Measurements from ENCODE around the gene PRRX2. TPM values are rescaled to one million over a fixed set of nuclear protein-coding genes. Genes with fewer than 3 reads are reported as not detected.
"Not testable (repeated sequence)": the region's sequence is repeated elsewhere in the genome, so short reads cannot be mapped to it uniquely, and the experiment has no call there.

Gene PRRX2
- total RNA-seq, 4 donors from 2014 or later: 3.6 to 7.3 (median 4.0) TPM

GRCh38 chr9:129748249-129748648 lies 82.8 kb downstream of the PRRX2 start:
- DNase-seq (ENCODE audit: low spot score) (no peak), ATAC-seq (ENCODE audit: low FRiP score) (no peak)
- TF ChIP-seq CTCF (IDR thresholded peaks at IDR 0.05): no peak

GRCh38 chr9:129749052-129749451 lies 83.6 kb downstream of the PRRX2 start:
- DNase-seq (ENCODE audit: low spot score): not testable (repeated sequence)

GRCh38 chr9:129749575-129749974 lies 84.1 kb downstream of the PRRX2 start:
- TF ChIP-seq CTCF (IDR thresholded peaks at IDR 0.05): no peak
- DNase-seq (ENCODE audit: low spot score): no peak
- ATAC-seq (ENCODE audit: low FRiP score): no peak

More at GRCh38 chr9:129749052-129749451, 83.6 kb downstream of the PRRX2 start:
- not testable (repeated sequence) for ATAC-seq (ENCODE audit: low FRiP score)

GRCh38 chr9:129750013-129750638 lies 84.7 kb downstream of the PRRX2 start:
- ATAC-seq (ENCODE audit: low FRiP score): no peak
- no peak for TF ChIP-seq CTCF (IDR thresholded peaks at IDR 0.05)
- DNase-seq (ENCODE audit: low spot score): no peak

- DNase-seq (ENCODE audit: low spot score): no peak
- peak; percentile 10 for ATAC-seq (ENCODE audit: low FRiP score)
- no peak for TF ChIP-seq CTCF (IDR thresholded peaks at IDR 0.05)
Observed at GRCh38 chr9:129751841-129752801, 86.7 kb downstream of the PRRX2 start.

GRCh38 chr9:129752900-129753729 lies 87.7 kb downstream of the PRRX2 start, which contains the start of gene PTGES:
TSS of gene PTGES (minus strand) at chr9:129753042. CDS start at chr9:129753012, 30 bp downstream.
- no peak for TF ChIP-seq CTCF (IDR thresholded peaks at IDR 0.05)
- ATAC-seq (ENCODE audit: low FRiP score) (peak; percentile 91), DNase-seq (ENCODE audit: low spot score) (peak; percentile 35)

GRCh38 chr9:129755151-129755550 lies 89.7 kb downstream of the PRRX2 start:
- ATAC-seq (ENCODE audit: low FRiP score) (no peak), DNase-seq (ENCODE audit: low spot score) (no peak)
- no peak for TF ChIP-seq CTCF (IDR thresholded peaks at IDR 0.05)
